Hepatocyte (in vitro differentiated cells): ENCODE data around the gene RREB1. TPM values are rescaled to one million over a fixed set of nuclear protein-coding genes. Genes with fewer than 3 reads are reported as not detected.

Experiments used
- DNase-seq: peaks from one replicate; pipeline ENCODE4 v3.0.0-alpha.2; 2016; ENCODE audit warnings: low spot score
- H2AFZ ChIP-seq: fragments of 200-600 bp; sonication (generic); 2 replicates; pipeline ENCODE4 v1.6.0; 2016; ENCODE audit warnings: antibody characterized with exemption, mild to moderate bottlenecking
- H3K27ac ChIP-seq: fragments of 200-600 bp; sonication (generic); 2 replicates; pipeline ENCODE4 v1.5.1; 2016; ENCODE audit warnings: mild to moderate bottlenecking
- H3K27me3 ChIP-seq: fragments of 200-600 bp; sonication (generic); 2 replicates; pipeline ENCODE4 v1.6.1; 2016
- H3K36me3 ChIP-seq: fragments of 200-600 bp; sonication (generic); replicated peaks from 2 replicates; pipeline ENCODE4 v1.5.1; 2016; ENCODE audit warnings: low read depth; ENCODE audit not compliant: insufficient read depth
- H3K4me1 ChIP-seq: fragments of 200-600 bp; sonication (generic); 2 replicates; pipeline ENCODE4 v1.5.1; 2016; ENCODE audit warnings: mild to moderate bottlenecking, moderate library complexity; ENCODE audit not compliant: insufficient read depth
- H3K4me2 ChIP-seq: fragments of 200-600 bp; sonication (generic); 2 replicates; pipeline ENCODE4 v1.6.0; 2016
- H3K4me3 ChIP-seq: fragments of 200-600 bp; sonication (generic); 2 replicates; pipeline ENCODE4 v1.5.1; 2016; ENCODE audit warnings: mild to moderate bottlenecking
- H3K79me2 ChIP-seq: fragments of 200-600 bp; sonication (generic); 2 replicates; pipeline ENCODE4 v1.6.0; 2017; ENCODE audit warnings: mild to moderate bottlenecking
- H3K9me2 ChIP-seq: fragments of 200-600 bp; sonication (generic); replicated peaks from 2 replicates; pipeline ENCODE4 v1.6.0; 2017; ENCODE audit warnings: mild to moderate bottlenecking; ENCODE audit not compliant: insufficient read depth
- H3K9me3 ChIP-seq: fragments of 200-600 bp; sonication (generic); 2 replicates; pipeline ENCODE4 v1.5.1; 2016; ENCODE audit warnings: low read depth, mild to moderate bottlenecking
- H4K20me1 ChIP-seq: fragments of 200-600 bp; sonication (generic); 2 replicates; pipeline ENCODE4 v1.6.0; 2016; ENCODE audit warnings: mild to moderate bottlenecking; ENCODE audit not compliant: insufficient read depth, poor library complexity, severe bottlenecking
- CTCF ChIP-seq: fragments of 200-600 bp; sonication (generic); IDR thresholded peaks from 2 replicates; pipeline ENCODE4 v1.5.1; 2016; ENCODE audit warnings: antibody characterized with exemption, mild to moderate bottlenecking; ENCODE audit not compliant: poor library complexity
- EZH2 ChIP-seq: fragments of 200-600 bp; sonication (generic); IDR thresholded peaks from 2 replicates; pipeline ENCODE4 v1.6.1; 2016; ENCODE audit warnings: antibody characterized with exemption, mild to moderate bottlenecking, borderline replicate concordance
- EZH2phosphoT487 ChIP-seq: fragments of 200-600 bp; sonication (generic); IDR thresholded peaks from one replicate; pipeline ENCODE4 v1.6.1; 2018; ENCODE audit warnings: antibody characterized with exemption, mild to moderate bottlenecking, low read depth, moderate library complexity; ENCODE audit not compliant: unreplicated experiment, severe bottlenecking
- WGBS: methylation state at CpG from one replicate; pipeline ENCODE4 v1.1.6; 2016; ENCODE audit warnings: low lambda C conversion rate; ENCODE audit errors: missing lambda C conversion rate; 5-methylcytosine and 5-hydroxymethylcytosine counted together
- polyA plus RNA-seq: library from polyadenylated mRNA; unstranded; fragments of >200 nt; fragmentation: Nextera tagmentation; extraction: Ambion mirVana; gene quantifications from 2 replicates; pipeline ENCODE4 v1.2.1, GENCODE V29; 2016
- total RNA-seq: library from RNA; depleted of rRNA; stranded (reverse); fragments of >200 nt; gene quantifications from 2 replicates; pipeline ENCODE4 v1.2.3, GENCODE V29; 2014

The RREB1 gene
- total and polyA plus RNA-seq, 2 experiments from 2014 or later: 15.2 to 28.7 TPM

- H3K4me3 ChIP-seq: no peak overlapping the region
- no peak overlapping the region for H3K27ac ChIP-seq
- no peaks in the 10 kb centered on the region for H3K4me1 ChIP-seq
- H4K20me1 ChIP-seq: no peaks in the 10 kb centered on the region
- no peaks in the 10 kb centered on the region for H3K79me2 ChIP-seq
- TF ChIP-seq EZH2: no peak
- no peak for TF ChIP-seq CTCF
- no peak for TF ChIP-seq EZH2phosphoT487
- H3K36me3 ChIP-seq: no peaks in the 10 kb centered on the region
- H3K27me3 ChIP-seq: no peaks in the 10 kb centered on the region
- H3K4me2 ChIP-seq: no peak overlapping the region
- H3K9me3 ChIP-seq: no peaks in the 10 kb centered on the region
- no peak for DNase-seq
- 90% methylated on average over 3 of the region's 3 CpGs for WGBS
- H2AFZ ChIP-seq: no peak overlapping the region
- H3K9me2 ChIP-seq: no peaks in the 10 kb centered on the region
Measured at GRCh38 chr6:7100072-7100752, 7.5 kb upstream of the RREB1 start.

- WGBS: 94% methylated on average over 10 of the region's 10 CpGs
- Histone ChIP-seq H3K27me3 (no peaks in the 10 kb centered on the region), H3K4me3 (no peak overlapping the region)
Measured at GRCh38 chr6:7100753-7101081, 7.0 kb upstream of the RREB1 start.

GRCh38 chr6:7101290-7101689, 6.5 kb upstream of the RREB1 start:
- Histone ChIP-seq H3K79me2 (no peaks in the 10 kb centered on the region), H3K9me3 (no peaks in the 10 kb centered on the region), H3K27me3 (no peaks in the 10 kb centered on the region), H3K4me3 (no peak overlapping the region), H3K9me2 (no peaks in the 10 kb centered on the region), H3K4me2 (no peak overlapping the region), H3K4me1 (peaks cover 3% of the 10 kb centered on the region), H4K20me1 (no peaks in the 10 kb centered on the region), H3K36me3 (no peaks in the 10 kb centered on the region), H2AFZ (no peak overlapping the region), H3K27ac (no peak overlapping the region)
- TF ChIP-seq EZH2phosphoT487 (no peak), EZH2 (no peak), CTCF (no peak)
- no peak for DNase-seq
- WGBS: 96% methylated on average over 8 of the region's 8 CpGs

More at GRCh38 chr6:7100753-7101081, 7.0 kb upstream of the RREB1 start:
- DNase-seq: no peak
- no peak for TF ChIP-seq EZH2
- H3K27ac ChIP-seq: no peak overlapping the region
- H3K4me2 ChIP-seq: no peak overlapping the region
- H4K20me1 ChIP-seq: no peaks in the 10 kb centered on the region
- no peaks in the 10 kb centered on the region for H3K9me2 ChIP-seq
- H3K4me1 ChIP-seq: no peaks in the 10 kb centered on the region
- no peak overlapping the region for H2AFZ ChIP-seq
- H3K9me3 ChIP-seq: no peaks in the 10 kb centered on the region
- H3K36me3 ChIP-seq: no peaks in the 10 kb centered on the region
- no peaks in the 10 kb centered on the region for H3K79me2 ChIP-seq

- Histone ChIP-seq H3K4me2 (no peak overlapping the region), H3K4me3 (no peak overlapping the region), H3K79me2 (peaks cover 19% of the 10 kb centered on the region), H3K36me3 (no peaks in the 10 kb centered on the region), H3K27me3 (no peaks in the 10 kb centered on the region), H2AFZ (no peak overlapping the region), H3K4me1 (peaks cover 9% of the 10 kb centered on the region), H3K9me2 (no peaks in the 10 kb centered on the region), H4K20me1 (peaks cover under 1% of the 10 kb centered on the region), H3K27ac (no peak overlapping the region), H3K9me3 (no peaks in the 10 kb centered on the region)
- TF ChIP-seq EZH2phosphoT487 (no peak), CTCF (no peak), EZH2 (no peak)
- DNase-seq: no peak
- 98% methylated on average over 3 of the region's 3 CpGs for WGBS
Measured at GRCh38 chr6:7104752-7105151, 3.0 kb upstream of the RREB1 start.
